HS-5 (cell line): Measurements from ENCODE around the gene ATOSA.

Source experiments
- DNase-seq: peaks from one replicate; pipeline ENCODE4 v3.0.0-alpha.2; 2012; ENCODE audit warnings: low read depth

The ATOSA gene

GRCh38 chr15:52652286-52652685 lies 26.9 kb downstream of the ATOSA start:
- no peak for DNase-seq

- peak; percentile 57 for DNase-seq
Observed at GRCh38 chr15:52651868-52652267, 27.3 kb downstream of the ATOSA start.

GRCh38 chr15:52651114-52651513 lies 28.1 kb downstream of the ATOSA start:
- DNase-seq: no peak

- DNase-seq: no peak
Observed at GRCh38 chr15:52649686-52650085, 29.5 kb downstream of the ATOSA start.

GRCh38 chr15:52645916-52646315 lies 33.3 kb downstream of the ATOSA start:
- DNase-seq: no peak

- DNase-seq: peak; percentile 54
Observed at GRCh38 chr15:52642386-52643361, 36.5 kb downstream of the ATOSA start.

GRCh38 chr15:52636459-52636858 lies 42.7 kb downstream of the ATOSA start:
- DNase-seq: no peak

- DNase-seq: no peak
Observed at GRCh38 chr15:52635908-52636307, 43.3 kb downstream of the ATOSA start.
